ENCODE results near the gene QRICH1. TPM values are rescaled to one million over a fixed set of nuclear protein-coding genes. Genes with fewer than 3 reads are reported as not detected.
A peak's percentile ranks its signal among the peaks of the same experiment; 100 is the strongest.

QRICH1 gene
- total RNA-seq, 1 experiment from 2014 or later, result 94.5 TPM

DNA sequence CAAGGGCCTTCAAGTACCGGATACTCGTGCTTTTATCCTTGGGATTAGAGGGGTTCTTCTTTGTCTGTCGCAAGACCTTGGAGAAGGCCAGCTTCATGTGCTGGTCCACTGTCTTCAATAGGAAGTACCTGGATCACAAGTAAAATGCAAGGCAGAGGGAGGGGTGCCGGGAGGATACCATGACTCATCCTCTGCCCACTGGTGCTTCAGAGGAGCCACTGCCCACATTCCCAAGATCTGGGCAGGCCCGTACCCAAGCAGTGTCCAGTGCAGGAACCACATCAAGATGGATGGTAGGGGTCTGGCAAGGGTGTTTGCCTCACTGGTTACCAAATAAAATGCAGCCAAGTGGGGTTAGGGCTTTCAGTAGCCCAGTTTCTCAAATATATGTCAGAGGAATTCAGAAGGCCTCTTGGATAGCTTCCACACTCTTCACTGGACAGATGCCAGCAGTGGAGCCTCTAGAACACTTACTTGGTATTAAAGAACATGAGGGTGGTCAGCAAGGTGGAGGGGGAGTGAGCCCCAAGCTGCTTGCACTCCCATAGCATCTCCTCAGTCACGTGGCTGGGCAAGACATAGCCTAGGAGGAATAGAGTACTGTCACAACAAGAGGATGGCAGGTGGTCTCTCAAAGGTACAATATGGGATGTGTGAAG, 61.1 kb downstream of the QRICH1 start:
- Histone ChIP-seq H3K4me3 (no peak overlapping the region), H3K27ac (no peak overlapping the region), H3K4me1 (peaks cover 6% of the 10 kb centered on the region), H3K27me3 (no peaks in the 10 kb centered on the region), H3K9me3 (replicated peaks) (no peaks in the 10 kb centered on the region), H3K36me3 (peaks cover 35% of the 10 kb centered on the region)
- no peak for DNase-seq

DNA sequence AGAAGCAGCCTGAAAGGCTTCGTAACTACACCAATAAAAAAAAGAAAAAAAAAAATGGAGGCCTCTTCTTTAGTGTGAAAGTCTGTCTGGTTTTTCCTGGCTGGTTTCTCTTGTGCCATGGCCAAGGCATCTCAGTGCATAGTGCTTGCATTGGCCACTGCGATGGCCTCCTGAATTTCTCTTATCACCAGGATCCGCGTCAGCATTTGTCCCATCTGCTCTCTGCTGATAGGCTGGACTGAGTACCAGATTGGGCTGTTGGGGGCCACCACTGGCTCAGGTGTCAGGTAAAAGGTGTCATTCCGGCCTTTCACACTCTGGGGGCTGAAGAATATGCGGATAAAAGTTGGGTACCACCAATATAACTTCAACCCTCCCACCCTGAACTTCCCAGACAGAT, 63.5 kb downstream of the QRICH1 start:
- Histone ChIP-seq H3K4me1 (peaks cover 6% of the 10 kb centered on the region), H3K36me3 (peaks cover 56% of the 10 kb centered on the region), H3K27ac (no peak overlapping the region), H3K27me3 (no peaks in the 10 kb centered on the region), H3K4me3 (no peak overlapping the region), H3K9me3 (replicated peaks) (no peaks in the 10 kb centered on the region)
- DNase-seq, result no peak

DNA sequence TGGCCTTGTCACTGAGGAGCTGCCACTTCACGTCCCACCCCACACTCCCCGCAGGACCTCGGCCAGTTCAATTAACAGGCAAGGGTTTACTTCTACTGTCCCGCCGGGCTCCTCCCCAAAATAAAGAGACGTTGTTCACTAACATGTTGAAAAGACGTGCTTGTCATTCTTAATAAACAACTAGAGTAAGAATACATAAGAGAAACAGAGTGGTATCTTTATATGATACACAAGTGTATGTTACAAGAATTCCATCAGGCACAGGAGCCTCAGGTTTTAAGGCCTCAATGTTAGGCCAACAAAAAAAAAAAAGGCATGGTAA, 64.3 kb downstream of the QRICH1 start:
- H3K36me3 ChIP-seq, result peaks cover 56% of the 10 kb centered on the region
- no peaks in the 10 kb centered on the region for H3K27me3 ChIP-seq

DNA sequence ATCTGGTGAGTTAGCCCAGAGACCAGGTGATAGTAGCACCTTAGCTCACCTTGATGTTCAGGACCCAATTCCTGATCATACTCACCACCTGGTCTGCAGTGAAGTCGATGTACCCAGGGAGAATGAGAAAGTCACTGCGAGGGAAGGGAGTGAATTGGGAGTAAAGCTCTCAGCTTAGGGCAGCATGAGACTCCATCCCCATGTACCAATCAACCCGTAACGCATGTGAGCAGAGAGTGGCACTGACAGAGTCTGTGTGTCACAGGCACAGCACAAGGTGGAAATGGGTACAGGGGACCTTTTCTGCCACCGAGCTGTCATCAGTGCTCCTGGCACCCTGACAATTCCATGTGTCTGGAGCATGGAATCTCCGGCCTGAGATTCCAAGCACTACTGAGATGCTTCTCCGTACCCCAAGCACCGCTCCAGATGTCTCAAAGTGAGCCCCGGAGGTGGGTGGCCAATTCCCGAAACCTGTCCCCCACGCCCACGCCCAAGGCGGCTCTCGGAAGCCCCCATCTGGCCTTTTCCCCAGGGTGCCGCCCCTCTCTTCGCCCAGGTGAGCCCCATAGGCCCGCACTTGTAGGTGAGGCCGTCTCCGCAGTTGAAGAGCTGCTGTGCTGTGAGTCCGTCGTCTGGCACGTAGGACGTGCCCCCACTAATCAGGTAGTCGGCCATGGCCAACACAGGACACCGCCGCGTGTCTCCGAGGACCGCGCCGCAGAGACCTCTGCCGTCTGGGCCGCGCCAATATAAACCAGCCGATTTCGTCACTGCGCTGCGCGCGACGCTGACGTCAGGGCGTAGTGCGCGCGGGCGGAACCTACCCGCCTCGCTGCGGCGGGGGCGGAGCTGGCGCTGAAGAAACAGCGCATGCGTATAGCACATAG, 65.0 kb downstream of the QRICH1 start, which contains the start of gene IMPDH2:
Gene IMPDH2 (minus strand): TSS at position 726 of the 890 bp plus-strand sequence. CDS start 48 bp downstream, at position 678.
- Histone ChIP-seq H3K9me3 (replicated peaks) (no peaks in the 10 kb centered on the region), H3K27me3 (no peaks in the 10 kb centered on the region), H3K4me3 (peak within 1 kb of the TSS; percentile 66), H3K27ac (peak within 1 kb of the TSS; percentile 60), H3K4me1 (peaks cover 6% of the 10 kb centered on the region), H3K36me3 (peaks cover 53% of the 10 kb centered on the region)
- peak; percentile 87 to 92 for DNase-seq

More for the DNA sequence above, 64.3 kb downstream of the QRICH1 start:
- no peak overlapping the region for H3K27ac ChIP-seq
- H3K9me3 ChIP-seq (replicated peaks), result no peaks in the 10 kb centered on the region
- H3K4me3 ChIP-seq, result peak overlapping the region; percentile 66
- no peak for DNase-seq
- peaks cover 6% of the 10 kb centered on the region for H3K4me1 ChIP-seq

DNA sequence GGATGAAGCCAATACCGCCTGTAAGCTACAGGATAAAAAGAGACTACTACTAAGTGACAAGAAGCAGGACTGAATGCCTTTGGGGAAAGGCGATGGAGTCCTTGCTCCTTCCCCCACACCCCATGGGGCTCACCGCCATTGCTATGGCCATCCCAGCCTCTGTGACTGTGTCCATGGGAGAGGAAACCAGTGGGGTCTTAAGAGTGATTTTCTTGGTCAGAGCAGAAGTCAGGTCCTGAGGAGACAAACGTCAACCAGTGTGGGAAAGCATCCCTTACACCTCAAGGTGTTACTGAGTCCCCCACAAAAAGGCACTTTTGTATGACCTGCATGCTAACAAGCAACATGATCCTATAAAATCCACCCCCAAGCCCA, 65.6 kb downstream of the QRICH1 start:
- Histone ChIP-seq H3K9me3 (replicated peaks) (no peaks in the 10 kb centered on the region), H3K27ac (no peak overlapping the region; the same call in 1 of the 2 replicates), H3K27me3 (no peaks in the 10 kb centered on the region), H3K36me3 (peaks cover 53% of the 10 kb centered on the region), H3K4me3 (peak overlapping the region; percentile 66), H3K4me1 (peaks cover 6% of the 10 kb centered on the region)
- no peak for DNase-seq

DNA sequence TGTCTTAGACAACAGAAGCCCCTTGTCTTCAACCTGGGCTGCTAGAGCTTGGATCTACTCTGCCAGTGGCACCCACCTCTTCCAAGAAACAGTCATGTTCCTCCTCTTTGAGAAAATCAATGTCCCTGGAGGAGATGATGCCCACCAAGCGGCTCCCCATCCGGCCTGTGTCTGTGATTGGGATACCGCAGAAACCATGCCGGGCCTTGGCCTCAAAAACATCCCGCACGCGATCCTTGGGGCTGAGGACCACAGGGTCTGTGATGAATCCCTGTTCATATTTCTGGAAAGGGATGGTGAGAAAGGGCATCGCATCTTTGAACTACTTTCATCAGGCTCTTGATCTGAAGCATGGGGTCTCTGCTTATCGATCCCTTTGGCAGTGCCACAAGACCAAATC, 66.2 kb downstream of the QRICH1 start:
- Histone ChIP-seq H3K27ac (no peak overlapping the region), H3K4me3 (no peak overlapping the region), H3K4me1 (peaks cover 8% of the 10 kb centered on the region), H3K27me3 (no peaks in the 10 kb centered on the region), H3K36me3 (peaks cover 51% of the 10 kb centered on the region), H3K9me3 (replicated peaks) (no peaks in the 10 kb centered on the region)
- no peak for DNase-seq

DNA sequence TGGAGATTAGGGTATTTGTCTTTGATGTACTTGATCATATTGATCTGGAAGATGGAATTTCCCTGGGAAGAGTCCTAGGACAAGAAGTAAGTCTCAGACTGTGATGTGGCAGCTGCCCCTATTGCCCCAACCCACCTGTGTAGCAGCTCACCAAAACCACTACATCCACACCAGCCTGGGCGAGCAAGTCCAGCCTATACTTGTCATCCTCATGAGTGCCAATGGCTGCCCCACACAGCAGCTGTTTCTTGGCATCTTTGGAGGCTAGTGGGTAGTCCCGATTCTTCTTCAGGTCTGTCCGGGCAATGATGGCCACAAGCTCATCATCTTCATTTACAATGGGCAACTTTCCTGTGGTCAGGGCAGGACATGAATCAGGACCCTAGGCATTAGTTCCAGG, 67.3 kb downstream of the QRICH1 start:
- DNase-seq, result no peak
- no peaks in the 10 kb centered on the region for H3K27me3 ChIP-seq
- H3K9me3 ChIP-seq (replicated peaks), result no peaks in the 10 kb centered on the region
- H3K36me3 ChIP-seq, result peaks cover 41% of the 10 kb centered on the region
- no peak overlapping the region for H3K27ac ChIP-seq
- peaks cover 8% of the 10 kb centered on the region for H3K4me1 ChIP-seq
- no peak overlapping the region for H3K4me3 ChIP-seq

DNA sequence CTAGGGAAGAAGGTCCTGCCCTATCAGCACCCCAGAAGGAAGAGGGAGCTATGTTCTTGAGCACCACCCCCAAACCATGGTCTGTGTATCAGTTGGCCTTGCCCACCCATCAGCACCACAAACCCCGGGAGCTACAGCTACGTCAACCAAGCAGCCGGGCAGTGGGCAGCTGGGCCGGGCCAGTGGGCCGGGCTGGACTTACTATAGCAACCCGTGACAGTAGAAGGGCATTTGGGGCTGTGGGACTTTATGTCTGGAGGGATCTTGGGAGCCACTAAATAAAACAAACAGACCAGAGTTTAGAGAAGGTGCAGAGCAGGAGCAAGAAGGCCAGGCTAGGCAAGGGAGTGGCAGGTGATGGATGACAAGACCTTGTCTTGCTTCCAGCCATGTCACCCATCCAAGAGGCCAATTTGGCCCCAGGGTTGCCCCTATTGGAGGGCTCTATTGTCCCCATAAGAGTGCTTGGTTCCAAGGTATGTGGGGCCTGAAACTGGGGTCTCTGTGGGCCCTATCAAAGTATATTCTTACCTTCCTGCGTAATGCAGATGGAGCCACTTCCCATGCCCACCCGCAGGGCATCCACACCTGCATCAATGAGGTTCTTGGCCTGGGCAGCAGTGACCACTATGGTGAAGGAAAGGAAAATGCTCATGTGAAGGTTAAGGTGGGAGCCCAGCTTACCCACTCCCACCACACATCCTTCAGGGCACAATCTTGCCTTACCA, 67.9 kb downstream of the QRICH1 start:
- no peak overlapping the region for H3K4me3 ChIP-seq
- H3K27ac ChIP-seq, result no peak overlapping the region
- H3K27me3 ChIP-seq, result no peaks in the 10 kb centered on the region
- no peak for DNase-seq
- H3K9me3 ChIP-seq (replicated peaks), result no peaks in the 10 kb centered on the region
- peaks cover 37% of the 10 kb centered on the region for H3K36me3 ChIP-seq
- H3K4me1 ChIP-seq, result peaks cover 8% of the 10 kb centered on the region

DNA sequence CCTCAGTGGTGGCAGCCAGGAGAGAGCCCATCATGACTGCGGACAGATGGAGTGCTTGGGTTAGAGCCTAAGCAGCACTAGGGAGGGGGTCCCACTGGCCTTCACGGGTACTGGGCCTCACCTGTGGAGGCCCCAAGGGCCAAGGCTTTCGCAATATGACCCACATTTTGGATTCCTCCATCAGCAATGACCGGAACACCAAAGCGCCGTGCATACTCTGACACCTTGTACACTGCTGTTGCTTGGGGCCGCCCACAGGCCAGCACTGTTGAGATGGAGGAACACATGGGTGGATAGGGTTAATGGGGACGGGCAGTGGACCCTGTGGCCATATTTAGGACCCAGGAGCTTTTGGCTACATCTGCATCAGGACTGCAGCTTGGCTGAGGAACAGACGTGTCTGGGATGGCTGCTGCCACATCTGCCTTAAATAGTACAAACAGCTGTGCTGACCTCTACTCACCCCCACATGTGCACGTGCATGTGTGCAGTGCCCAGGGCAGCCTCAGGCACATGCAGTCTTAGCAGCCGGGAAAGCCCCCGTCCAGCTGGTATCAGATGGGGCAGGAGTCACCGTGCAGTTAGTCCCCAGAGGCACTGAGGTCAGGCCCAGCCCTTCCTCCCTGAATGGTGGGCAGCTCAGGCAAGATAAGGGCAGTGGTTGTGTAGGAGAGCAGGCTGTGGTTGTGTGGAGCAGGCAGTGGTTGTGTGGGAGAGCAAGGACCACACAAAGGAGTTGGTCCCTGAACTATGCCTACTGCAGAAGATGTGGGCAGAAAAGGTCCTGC, 68.7 kb downstream of the QRICH1 start:
- Histone ChIP-seq H3K27me3 (no peaks in the 10 kb centered on the region), H3K9me3 (replicated peaks) (no peaks in the 10 kb centered on the region), H3K36me3 (peaks cover 37% of the 10 kb centered on the region), H3K4me1 (peaks cover 8% of the 10 kb centered on the region), H3K27ac (no peak overlapping the region), H3K4me3 (no peak overlapping the region)
- DNase-seq, result no peak

DNA sequence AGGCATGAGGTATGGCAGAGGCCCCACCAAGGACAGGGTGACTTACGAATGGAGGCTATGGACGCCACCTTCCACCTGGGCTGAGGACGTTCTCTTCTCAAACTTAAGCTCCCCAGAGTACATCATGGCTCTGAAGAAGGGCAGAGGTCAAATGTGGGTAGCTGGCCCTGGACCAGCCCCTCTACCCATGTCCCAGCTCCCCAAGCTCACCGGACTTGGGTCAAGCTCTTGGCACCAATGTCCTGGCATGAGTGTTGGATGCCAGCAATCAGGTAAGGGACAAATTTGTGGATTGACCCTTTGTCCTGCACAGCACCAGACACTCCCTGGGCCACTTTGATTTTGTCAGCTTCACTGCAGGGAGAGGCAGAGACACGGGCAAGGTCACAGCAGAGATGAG, 69.4 kb downstream of the QRICH1 start:
- Histone ChIP-seq H3K4me3 (no peak overlapping the region), H3K4me1 (peaks cover 8% of the 10 kb centered on the region), H3K27me3 (no peaks in the 10 kb centered on the region), H3K36me3 (peaks cover 37% of the 10 kb centered on the region), H3K27ac (no peak overlapping the region), H3K9me3 (replicated peaks) (no peaks in the 10 kb centered on the region)
- no peak for DNase-seq

DNA sequence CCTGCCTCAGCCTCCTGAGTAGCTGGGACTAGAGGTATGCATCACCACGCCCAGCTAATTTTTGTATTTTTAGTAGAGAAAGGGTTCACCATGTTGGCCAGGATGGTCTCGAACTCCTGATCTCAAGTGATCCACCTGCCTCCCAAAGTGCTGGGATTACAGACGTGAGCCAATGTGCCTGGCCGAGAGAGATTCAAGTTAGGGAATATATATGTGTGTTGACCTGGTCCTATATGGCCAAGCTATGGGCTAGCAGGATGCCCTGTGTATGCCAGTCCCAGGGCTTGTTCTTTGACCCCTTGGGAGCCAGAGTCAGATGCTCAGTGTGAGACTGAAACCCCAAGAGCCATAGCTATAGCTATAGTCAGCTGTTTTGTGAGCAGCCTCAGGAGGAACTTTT, 70.1 kb downstream of the QRICH1 start:
- H3K4me3 ChIP-seq, result no peak overlapping the region
- no peaks in the 10 kb centered on the region for H3K27me3 ChIP-seq
- peaks cover 37% of the 10 kb centered on the region for H3K36me3 ChIP-seq
- no peak for DNase-seq
- H3K27ac ChIP-seq, result no peak overlapping the region
- H3K4me1 ChIP-seq, result peaks cover 8% of the 10 kb centered on the region
- no peaks in the 10 kb centered on the region for H3K9me3 ChIP-seq (replicated peaks)

DNA sequence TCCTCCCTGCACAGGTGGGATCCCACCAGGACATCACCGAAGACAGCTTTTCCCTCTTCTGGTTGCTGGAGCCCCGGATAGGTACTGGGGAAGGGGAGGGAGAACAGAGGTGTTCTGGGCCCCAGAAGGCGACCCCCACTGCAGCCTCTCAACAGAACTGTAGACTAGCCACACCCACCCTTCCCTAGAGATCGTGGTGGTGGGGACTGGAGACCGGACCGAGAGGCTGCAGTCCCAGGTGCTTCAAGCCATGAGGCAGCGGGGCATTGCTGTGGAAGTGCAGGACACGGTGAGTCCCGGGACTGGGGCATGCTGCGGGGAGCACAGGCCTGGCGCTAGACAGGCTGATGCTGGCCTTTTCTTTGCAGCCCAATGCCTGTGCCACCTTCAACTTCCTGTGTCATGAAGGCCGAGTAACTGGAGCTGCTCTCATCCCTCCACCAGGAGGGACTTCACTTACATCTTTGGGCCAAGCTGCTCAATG, 71.1 kb downstream of the QRICH1 start:
- H3K27me3 ChIP-seq, result no peaks in the 10 kb centered on the region
- H3K9me3 ChIP-seq (replicated peaks), result no peaks in the 10 kb centered on the region
- H3K27ac ChIP-seq, result peak overlapping the region; percentile 82
- DNase-seq, result no peak
- H3K4me3 ChIP-seq, result peak overlapping the region; percentile 90
- peaks cover 3% of the 10 kb centered on the region; the same call in 1 of the 2 replicates for H3K4me1 ChIP-seq
- peaks cover 35% of the 10 kb centered on the region for H3K36me3 ChIP-seq

DNA sequence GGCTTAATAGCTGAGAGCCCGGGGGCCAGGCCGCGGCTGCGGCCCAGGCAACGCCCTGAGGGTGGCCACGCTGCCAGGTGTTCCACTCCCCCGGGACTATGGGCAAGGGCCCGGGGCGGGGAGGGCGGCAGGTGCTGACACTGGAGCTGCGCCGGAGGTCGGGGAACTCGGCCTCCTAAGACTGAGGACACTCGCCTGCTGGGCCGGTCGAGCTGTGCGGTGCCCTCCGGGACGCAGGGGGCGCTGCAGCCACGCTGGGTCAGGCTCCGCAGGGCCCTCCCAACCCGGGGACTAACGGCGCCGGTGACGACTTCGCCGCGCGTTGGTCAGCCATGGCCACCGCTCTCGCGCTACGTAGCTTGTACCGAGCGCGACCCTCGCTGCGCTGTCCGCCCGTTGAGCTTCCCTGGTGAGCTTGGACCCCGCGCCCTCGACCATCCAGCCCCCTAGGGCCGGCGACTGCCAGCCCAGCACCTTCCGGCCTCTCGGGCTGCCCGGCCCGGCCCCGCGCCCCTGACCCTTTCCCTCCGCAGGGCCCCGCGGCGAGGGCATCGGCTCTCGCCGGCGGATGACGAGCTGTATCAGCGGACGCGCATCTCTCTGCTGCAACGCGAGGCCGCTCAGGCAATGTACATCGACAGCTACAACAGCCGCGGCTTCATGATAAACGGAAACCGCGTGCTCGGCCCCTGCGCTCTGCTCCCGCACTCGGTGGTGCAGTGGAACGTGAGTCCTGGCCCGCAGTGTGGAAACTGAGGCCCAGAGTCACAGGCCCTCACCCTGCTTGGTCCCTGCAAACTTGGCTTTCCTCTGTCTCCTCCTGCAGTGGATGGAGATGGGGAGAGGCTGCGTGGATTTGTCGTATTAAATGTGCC, 71.8 kb downstream of the QRICH1 start, which contains the start of gene NDUFAF3:
Gene NDUFAF3 (plus strand): TSS at position 309 of the 875 bp plus-strand sequence. CDS start 24 bp downstream, at position 333.
- DNase-seq, result peak; percentile 96 to 97
- Histone ChIP-seq H3K4me1 (peaks cover 6% of the 10 kb centered on the region; the same call in 1 of the 2 replicates), H3K4me3 (peak within 1 kb of the TSS; percentile 90)

More for the DNA sequence above, 71.8 kb downstream of the QRICH1 start, which contains the start of gene NDUFAF3:
- Histone ChIP-seq H3K36me3 (peaks cover 28% of the 10 kb centered on the region), H3K27me3 (no peaks in the 10 kb centered on the region), H3K9me3 (replicated peaks) (no peaks in the 10 kb centered on the region), H3K27ac (peak within 1 kb of the TSS; percentile 82)
